Kidney (tissue), 14 donors: Measurements from ENCODE around the gene CABP1. TPM values are rescaled to one million over a fixed set of nuclear protein-coding genes. Genes with fewer than 3 reads are reported as not detected.

Source experiments
- DNase-seq, 5 donors: peaks; one replicate each; pipeline ENCODE4 v3.0.0-alpha.2; 2013 to 2020
- FAIRE-seq: peaks from 2 replicates; lab custom pipeline; 2012; peaks lifted over from hg19 to GRCh38; lab: Jason Lieb, UNC
- H3K27ac ChIP-seq, 2 donors: one replicate each; pipeline ENCODE4 v1.7.0; 2013; ENCODE audit warnings: low read depth in 2 of 2, low read length in 2 of 2, inconsistent platforms in 1 of 2
- H3K27me3 ChIP-seq: one replicate; pipeline ENCODE4 v1.7.1; 2013; ENCODE audit warnings: low read length, inconsistent platforms; ENCODE audit not compliant: control insufficient read depth, insufficient read depth
- H3K36me3 ChIP-seq, 3 donors: one replicate each; pipeline versions ENCODE4 v1.7.0 to v1.7.1; 2013; ENCODE audit warnings: low read length in 3 of 3, control low read depth in 1 of 3, inconsistent platforms in 1 of 3; ENCODE audit not compliant: insufficient read depth in 3 of 3, control insufficient read depth in 2 of 3
- H3K4me1 ChIP-seq, 3 donors: one replicate each; pipeline versions ENCODE4 v1.7.0 to v1.7.1; 2013; ENCODE audit warnings: low read length in 3 of 3, inconsistent platforms in 1 of 3, low read depth in 1 of 3; ENCODE audit not compliant: control insufficient read depth in 2 of 3, insufficient read depth in 2 of 3
- H3K4me3 ChIP-seq, 3 donors: one replicate each; pipeline versions ENCODE4 v1.7.0 to v1.8.1; 2013; ENCODE audit warnings: low read length in 3 of 3, control low read depth in 1 of 3, inconsistent platforms in 1 of 3
- H3K9ac ChIP-seq, 3 donors: one replicate each; pipeline versions ENCODE4 v1.7.0 to v1.7.1; 2013; ENCODE audit warnings: low read length in 3 of 3, control low read depth in 1 of 3, inconsistent platforms in 1 of 3
- H3K9me3 ChIP-seq, 3 donors: one replicate each; pipeline versions ENCODE4 v1.7.0 to v1.7.1; 2013; ENCODE audit warnings: low read length in 3 of 3, control low read depth in 1 of 3, inconsistent platforms in 1 of 3; ENCODE audit not compliant: control insufficient read depth in 2 of 3, insufficient read depth in 1 of 3
- intact Hi-C: fragments of 100-400 bp; cut with DNase I; formaldehyde crosslinking; loops from one replicate; pipeline ENCODE4 v1.11.1; 2022
- polyA plus RNA-seq: library from polyadenylated mRNA; stranded (reverse); fragments of 350-450 nt; fragmentation: Illumina TruSeq; extraction: RNeasy Lipid Tissue Mini Kit (QIAGEN cat#74804); gene quantifications from one replicate; pipeline ENCODE4 v1.2.3, GENCODE V29; 2014; ENCODE audit warnings: low read depth, low replicate concordance; ENCODE audit not compliant: insufficient read depth
- total RNA-seq: library from RNA; stranded (reverse); fragmentation: NEBNext Ultra II Directional; extraction: Animal tissue kit (Norgen Biotek cat#: 25700); gene quantifications from one replicate; pipeline ENCODE4 v1.2.1, GENCODE V29; 2021
- TF ChIP-seq, protein P1 (sequence below): IDR thresholded peaks from 3 replicates; pipeline ENCODE4 v1.5.1; 2012; ENCODE audit warnings: mild to moderate bottlenecking, moderate library complexity, borderline replicate concordance; ENCODE audit not compliant: insufficient read depth; ENCODE audit errors: extremely low read depth
- donor health status: control.
- donor health status: control.
- donor health status: control.
- donor health status: control.
- donor health status: control.
- donor health status: DM: yes; HTN: yes; CAD: no.
- donor health status: Normal renal cell carcinoma (clear cell type).

The CABP1 gene
- total and polyA plus RNA-seq, 2 donors from 2014 or later: 2.0 to 24.1 TPM

DNA sequence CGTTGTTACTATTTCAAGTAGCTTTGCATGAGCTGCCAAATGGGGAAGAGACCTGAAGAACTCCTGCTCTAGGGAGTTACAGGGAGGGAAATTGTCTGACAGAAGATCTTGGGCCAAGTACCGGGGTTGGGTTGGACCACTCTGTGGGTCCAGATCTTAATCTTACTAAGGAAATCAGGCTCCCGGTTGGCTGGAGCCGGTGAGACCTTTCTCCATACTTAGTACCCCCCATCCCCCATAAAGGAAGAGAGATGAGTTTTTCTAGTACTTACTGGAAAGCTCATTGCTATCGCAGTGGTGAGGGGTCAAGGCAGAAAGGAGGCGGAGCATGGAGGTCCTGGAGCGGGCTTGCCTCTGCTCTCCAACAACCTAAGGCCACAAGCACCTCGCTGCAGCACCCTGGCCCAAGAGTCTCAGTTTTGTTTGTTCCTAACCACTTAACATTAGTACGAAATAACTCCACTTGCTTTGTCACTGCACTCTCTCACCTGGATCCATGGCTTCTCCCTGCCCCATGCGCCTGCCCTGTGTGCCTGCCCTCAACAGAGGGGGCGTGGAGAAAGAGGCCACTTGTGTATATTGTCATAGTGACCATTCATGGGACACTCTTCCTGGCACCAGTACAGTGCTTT lies 63.0 kb downstream of the CABP1 start:
- Histone ChIP-seq H3K36me3 (peaks cover 1 to 26% (median 16%) of the 10 kb centered on the region in 3 donors), H3K27me3 (no peaks in the 10 kb centered on the region), H3K9ac (no peak overlapping the region), H3K9me3 (no peaks in the 10 kb centered on the region), H3K4me3 (no peak overlapping the region), H3K4me1 (peaks cover 0 to 4% (median 0%) of the 10 kb centered on the region in 3 donors), H3K27ac (no peak overlapping the region)
- intact Hi-C loops: no loop called here
- FAIRE-seq: no peak
- TF ChIP-seq, protein P1, sequence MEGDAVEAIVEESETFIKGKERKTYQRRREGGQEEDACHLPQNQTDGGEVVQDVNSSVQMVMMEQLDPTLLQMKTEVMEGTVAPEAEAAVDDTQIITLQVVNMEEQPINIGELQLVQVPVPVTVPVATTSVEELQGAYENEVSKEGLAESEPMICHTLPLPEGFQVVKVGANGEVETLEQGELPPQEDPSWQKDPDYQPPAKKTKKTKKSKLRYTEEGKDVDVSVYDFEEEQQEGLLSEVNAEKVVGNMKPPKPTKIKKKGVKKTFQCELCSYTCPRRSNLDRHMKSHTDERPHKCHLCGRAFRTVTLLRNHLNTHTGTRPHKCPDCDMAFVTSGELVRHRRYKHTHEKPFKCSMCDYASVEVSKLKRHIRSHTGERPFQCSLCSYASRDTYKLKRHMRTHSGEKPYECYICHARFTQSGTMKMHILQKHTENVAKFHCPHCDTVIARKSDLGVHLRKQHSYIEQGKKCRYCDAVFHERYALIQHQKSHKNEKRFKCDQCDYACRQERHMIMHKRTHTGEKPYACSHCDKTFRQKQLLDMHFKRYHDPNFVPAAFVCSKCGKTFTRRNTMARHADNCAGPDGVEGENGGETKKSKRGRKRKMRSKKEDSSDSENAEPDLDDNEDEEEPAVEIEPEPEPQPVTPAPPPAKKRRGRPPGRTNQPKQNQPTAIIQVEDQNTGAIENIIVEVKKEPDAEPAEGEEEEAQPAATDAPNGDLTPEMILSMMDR: no peak
- DNase-seq: no peak

DNA sequence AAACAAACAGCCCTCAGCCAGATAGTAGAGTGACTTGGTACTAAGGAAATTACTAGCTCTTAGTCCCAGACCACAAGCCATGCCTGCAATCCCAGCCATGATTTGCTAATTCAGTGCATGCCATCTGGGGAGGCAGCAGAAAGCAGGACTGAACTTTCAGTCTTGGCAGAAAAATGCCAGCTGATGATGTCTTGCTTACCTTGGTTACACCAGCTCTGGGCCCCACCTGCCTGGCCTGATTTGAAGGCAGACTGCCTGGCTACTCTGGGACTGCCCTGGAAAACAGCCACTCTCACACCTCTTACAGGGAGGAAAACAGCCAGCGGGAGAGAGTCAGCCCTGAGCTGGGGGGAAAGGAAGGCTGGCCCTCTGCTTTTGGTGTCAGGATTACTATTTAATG lies 65.2 kb downstream of the CABP1 start:
- TF ChIP-seq, protein P1: no peak
- no peak overlapping the region for H3K27ac ChIP-seq
- no peak for FAIRE-seq

DNA sequence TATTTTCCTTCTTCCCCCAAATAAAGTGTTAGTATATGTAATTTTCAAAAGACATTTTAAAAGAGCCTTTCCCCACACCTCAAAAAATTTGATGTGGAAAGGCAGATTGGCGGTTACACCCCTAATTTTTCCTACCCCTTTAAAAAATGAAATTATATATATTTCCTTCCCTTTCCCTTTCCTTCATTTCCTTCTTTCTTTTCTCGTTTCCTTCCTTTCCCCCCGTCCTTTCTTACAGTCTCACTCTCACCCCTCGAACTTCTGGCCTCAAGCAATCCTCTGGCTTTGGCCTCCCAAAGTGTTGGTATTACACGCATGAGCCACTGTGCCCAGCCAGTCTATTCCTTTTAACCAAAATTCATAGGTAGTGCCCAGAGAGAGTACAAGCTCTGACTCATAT lies 65.6 kb downstream of the CABP1 start:
- TF ChIP-seq, protein P1: no peak
- no peaks in the 10 kb centered on the region for H3K27me3 ChIP-seq
- no peak overlapping the region for H3K27ac ChIP-seq
- H3K9ac ChIP-seq: no peak overlapping the region
- no peak for FAIRE-seq
- intact Hi-C loops: no loop called here
- peaks cover 3 to 8% (median 6%) of the 10 kb centered on the region in 3 donors for H3K4me1 ChIP-seq
- DNase-seq: no peak
- peaks cover 0 to 9% (median 5%) of the 10 kb centered on the region in 3 donors for H3K36me3 ChIP-seq
- no peak overlapping the region for H3K4me3 ChIP-seq
- no peaks in the 10 kb centered on the region for H3K9me3 ChIP-seq

More for the DNA sequence above, 65.2 kb downstream of the CABP1 start:
- Histone ChIP-seq H3K4me3 (no peak overlapping the region), H3K36me3 (peaks cover 0 to 13% (median 9%) of the 10 kb centered on the region in 3 donors), H3K4me1 (peaks cover 3 to 7% (median 6%) of the 10 kb centered on the region in 3 donors), H3K27me3 (no peaks in the 10 kb centered on the region), H3K9me3 (no peaks in the 10 kb centered on the region), H3K9ac (no peak overlapping the region)
- no peak for DNase-seq
- intact Hi-C loops: no loop called here
